ENCODE data around the gene RTP5.
"Not testable (repeated sequence)": the region's sequence is repeated elsewhere in the genome, so short reads cannot be mapped to it uniquely, and the experiment has no call there.

RTP5 gene

DNA sequence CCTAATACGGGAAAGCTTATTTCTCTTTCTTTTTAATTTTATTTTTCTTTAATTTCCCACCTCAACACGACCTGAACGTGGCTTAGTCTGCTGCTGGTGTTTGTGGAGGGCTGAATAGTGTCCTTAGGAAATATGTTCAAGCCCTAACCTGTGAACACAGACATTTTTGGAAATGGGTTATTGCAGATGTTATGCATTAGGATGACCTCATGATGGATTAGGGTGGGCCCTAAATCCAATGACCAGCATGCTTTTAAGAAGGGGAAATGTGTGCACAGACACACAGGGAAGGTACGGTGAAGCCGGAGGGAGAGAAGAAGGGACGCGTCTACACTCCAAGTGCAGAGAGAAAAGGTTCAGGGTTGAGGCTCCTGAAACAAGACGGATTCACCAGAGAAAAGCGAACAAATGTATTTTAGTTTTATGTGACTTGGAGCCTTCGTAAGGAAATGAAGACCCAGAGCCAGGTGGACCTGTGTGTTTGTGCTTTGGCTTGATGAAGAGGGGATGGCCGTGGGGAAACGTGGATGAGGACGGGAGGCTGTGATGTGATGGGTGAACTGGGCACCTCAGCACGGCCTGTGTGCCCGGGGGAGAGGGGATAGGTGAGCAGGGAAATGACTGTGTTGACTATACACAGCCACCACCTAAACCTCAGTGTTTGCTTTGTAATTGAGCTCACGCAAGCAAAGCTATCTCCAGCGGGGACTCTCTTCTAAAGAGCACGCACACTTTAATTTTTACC lies 37.5 kb downstream of the RTP5 start:
- no peak overlapping the region for H3K4me2 ChIP-seq
- no peak for TF ChIP-seq Cebpa-rat (IDR thresholded peaks at IDR 0.05)
- no peak overlapping the region for H3K4me3 ChIP-seq
- no peak overlapping the region for H3K9ac ChIP-seq
- peaks cover 0 to 12% (median 0%) of the 10 kb centered on the region in 11 experiments; a peak in 5 of 22 replicates for H3K27me3 ChIP-seq
- peaks cover 22 to 40% (median 36%) of the 10 kb centered on the region in 11 experiments for H3K9me3 ChIP-seq (replicated peaks in 1 of 11)
- H3K36me3 ChIP-seq: peaks cover 25 to 67% (median 55%) of the 10 kb centered on the region in 11 experiments
- H4K20me1 ChIP-seq: peaks cover 0 to 82% (median 48%) of the 10 kb centered on the region in 11 experiments; a peak in 20 of 22 replicates
- H3K27ac ChIP-seq: no peak overlapping the region
- peaks cover 14 to 45% (median 39%) of the 10 kb centered on the region in 10 experiments for H3K4me1 ChIP-seq

GRCh38 chr2:241907831-241908230 lies 38.3 kb downstream of the RTP5 start:
- not testable (repeated sequence) for H3K4me3 ChIP-seq, H3K27ac ChIP-seq, H3K27me3 ChIP-seq, H3K4me2 ChIP-seq, H3K9ac ChIP-seq
- Histone ChIP-seq H3K9me3 (replicated peaks in 1 of 11) (peaks cover 30 to 48% (median 45%) of the 10 kb centered on the region in 11 experiments), H4K20me1 (peaks cover 0 to 75% (median 42%) of the 10 kb centered on the region in 11 experiments; a peak in 20 of 22 replicates), H3K36me3 (peaks cover 29 to 75% (median 63%) of the 10 kb centered on the region in 11 experiments), H3K4me1 (peaks cover 8 to 37% (median 32%) of the 10 kb centered on the region in 10 experiments)

DNA sequence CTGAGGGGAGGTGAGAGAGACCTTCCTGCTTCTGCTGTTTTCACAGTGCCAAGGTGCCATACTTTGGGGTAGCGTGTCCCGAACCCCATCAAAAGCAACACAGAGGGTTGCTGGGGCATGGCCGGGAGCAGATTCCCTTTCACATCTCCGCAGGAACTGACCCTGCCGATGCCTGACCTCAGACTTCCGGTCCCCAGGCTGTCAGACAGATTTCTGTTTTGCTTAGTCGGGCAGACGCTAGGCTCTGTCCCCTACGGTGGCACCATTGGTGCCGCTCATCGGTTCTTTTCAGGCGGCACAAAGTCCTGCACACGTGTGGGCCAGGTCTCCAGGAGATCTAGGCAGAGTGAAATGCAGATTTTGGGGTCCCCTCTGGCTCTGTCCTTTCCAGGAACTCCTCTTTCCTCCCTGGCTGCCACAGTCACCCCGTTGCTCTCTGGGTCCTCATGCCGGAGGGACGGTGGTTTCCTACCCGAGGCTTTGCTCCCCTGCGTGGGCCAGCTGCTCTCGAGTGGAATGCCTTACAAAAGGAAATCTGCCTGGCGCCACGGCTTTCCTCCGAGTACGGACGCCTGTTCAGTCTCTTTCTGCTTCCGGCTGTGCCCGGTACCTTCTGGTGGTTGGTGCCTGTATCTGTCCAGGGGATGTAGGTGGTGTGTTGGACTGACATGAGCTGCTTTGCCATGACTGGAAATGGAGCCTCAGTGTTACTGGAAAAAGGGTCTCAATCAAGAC lies 39.3 kb downstream of the RTP5 start:
- Histone ChIP-seq H3K36me3 (peaks cover 35 to 84% (median 72%) of the 10 kb centered on the region in 11 experiments), H3K27ac (no peak overlapping the region), H4K20me1 (peaks cover 0 to 65% (median 31%) of the 10 kb centered on the region in 11 experiments; a peak in 19 of 22 replicates), H3K9me3 (replicated peaks in 1 of 11) (peaks cover 41 to 58% (median 55%) of the 10 kb centered on the region in 11 experiments), H3K9ac (no peak overlapping the region), H3K4me3 (no peak overlapping the region), H3K4me2 (no peak overlapping the region), H3K27me3 (no peaks in the 10 kb centered on the region; a peak in 1 of 22 replicates), H3K4me1 (peaks cover 0 to 27% (median 21%) of the 10 kb centered on the region in 10 experiments; a peak in 15 of 20 replicates)
- TF ChIP-seq Cebpa-rat (IDR thresholded peaks at IDR 0.05): no peak

DNA sequence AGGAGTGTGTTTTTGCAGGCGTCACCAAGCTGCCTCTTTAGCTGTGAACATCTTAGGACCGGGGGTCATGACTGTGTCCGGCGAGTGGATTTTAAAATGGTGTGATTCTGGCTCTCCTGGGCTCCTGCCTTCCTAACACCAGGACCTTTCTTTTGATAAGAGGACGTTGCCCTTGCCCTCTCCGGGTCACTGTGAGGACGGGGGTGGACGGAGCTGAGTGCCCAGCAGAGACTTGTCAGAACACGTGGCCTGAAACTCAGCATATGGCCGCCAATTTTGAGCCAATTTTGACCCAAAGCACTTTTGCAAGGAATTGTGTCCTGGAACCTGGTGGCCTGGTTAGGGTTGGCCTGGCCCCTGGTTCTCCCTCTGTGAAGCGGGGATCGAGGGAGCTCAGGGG lies 40.2 kb downstream of the RTP5 start:
- no peak for TF ChIP-seq Cebpa-rat (IDR thresholded peaks at IDR 0.05)
- Histone ChIP-seq H3K27me3 (no peaks in the 10 kb centered on the region; a peak in 1 of 22 replicates), H3K4me1 (peaks cover 0 to 18% (median 12%) of the 10 kb centered on the region in 10 experiments; a peak in 15 of 20 replicates), H3K4me3 (no peak overlapping the region), H3K9ac (no peak overlapping the region), H3K36me3 (peaks cover 35 to 93% (median 82%) of the 10 kb centered on the region in 11 experiments), H3K9me3 (replicated peaks in 1 of 11) (peaks cover 50 to 67% (median 64%) of the 10 kb centered on the region in 11 experiments), H3K4me2 (no peak overlapping the region), H3K27ac (no peak overlapping the region), H4K20me1 (peaks cover 0 to 61% (median 22%) of the 10 kb centered on the region in 11 experiments; a peak in 19 of 22 replicates)

DNA sequence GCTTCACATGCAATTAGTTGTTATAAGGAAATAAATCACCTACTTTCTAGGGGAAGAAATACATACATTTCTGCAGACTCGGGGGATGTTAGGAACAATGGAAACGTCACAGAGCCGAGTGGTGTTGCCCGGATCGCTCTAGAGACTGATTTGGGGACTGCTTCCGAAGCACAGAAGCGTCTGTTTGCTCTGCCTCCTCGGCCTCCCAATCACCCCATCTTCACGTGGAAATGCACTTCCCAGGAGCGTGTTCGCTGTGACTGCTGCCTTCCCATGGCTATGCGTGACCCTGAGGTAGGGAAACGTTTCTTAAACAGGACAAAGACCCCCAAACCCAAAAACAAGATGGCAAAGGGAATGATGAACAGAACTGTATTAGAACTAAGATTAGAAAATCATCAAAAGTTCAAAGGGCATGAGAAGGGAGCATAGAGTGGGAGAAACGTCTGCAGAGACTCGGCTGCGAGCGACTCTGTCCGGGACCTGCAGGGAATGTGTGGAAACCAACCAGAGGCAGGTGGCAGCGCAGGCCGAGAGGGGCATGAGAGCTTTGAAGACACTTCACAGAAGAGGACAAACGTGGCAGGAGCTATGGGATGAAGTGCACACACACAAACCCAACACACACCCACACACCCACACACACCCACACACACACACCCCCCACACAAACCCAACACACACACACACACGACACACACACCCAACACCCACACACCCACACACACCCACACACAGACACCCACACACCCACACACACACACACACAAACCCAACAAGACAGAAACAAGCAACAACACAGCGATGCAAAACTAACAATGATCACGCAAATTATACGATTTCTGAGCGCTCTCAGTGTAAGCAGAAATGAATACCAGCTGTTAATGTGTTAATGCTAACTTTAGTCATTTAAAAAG lies 41.3 kb downstream of the RTP5 start:
- H3K9ac ChIP-seq: no peak overlapping the region
- peaks cover 0 to 7% (median 1%) of the 10 kb centered on the region in 10 experiments; a peak in 10 of 20 replicates for H3K4me1 ChIP-seq
- peaks cover 0 to 50% (median 11%) of the 10 kb centered on the region in 11 experiments; a peak in 14 of 22 replicates for H4K20me1 ChIP-seq
- no peak overlapping the region for H3K4me2 ChIP-seq
- no peak overlapping the region for H3K4me3 ChIP-seq
- no peak overlapping the region for H3K27ac ChIP-seq
- H3K9me3 ChIP-seq (replicated peaks in 1 of 11): peaks cover 60 to 78% (median 75%) of the 10 kb centered on the region in 11 experiments
- H3K27me3 ChIP-seq: no peaks in the 10 kb centered on the region
- TF ChIP-seq Cebpa-rat (IDR thresholded peaks at IDR 0.05): no peak
- peaks cover 35 to 100% (median 92%) of the 10 kb centered on the region in 11 experiments for H3K36me3 ChIP-seq

GRCh38 chr2:241911551-241911950 lies 42.0 kb downstream of the RTP5 start:
- no peak for TF ChIP-seq Cebpa-rat (IDR thresholded peaks at IDR 0.05)
- peaks cover 60 to 82% (median 77%) of the 10 kb centered on the region in 11 experiments for H3K9me3 ChIP-seq (replicated peaks in 1 of 11)
- H3K4me3 ChIP-seq: 0 out of 20 replicates have a peak overlapping the region, but pooled peaks of 1 of the 10 experiments have one; percentile 14
- no peaks in the 10 kb centered on the region for H3K27me3 ChIP-seq
- no peaks in the 10 kb centered on the region for H3K4me1 ChIP-seq
- H3K9ac ChIP-seq: no peak overlapping the region
- peaks cover 0 to 43% (median 4%) of the 10 kb centered on the region in 11 experiments; a peak in 7 of 22 replicates for H4K20me1 ChIP-seq
- peaks cover 35 to 99% (median 88%) of the 10 kb centered on the region in 11 experiments for H3K36me3 ChIP-seq
- no peak overlapping the region for H3K4me2 ChIP-seq
- no peak overlapping the region for H3K27ac ChIP-seq

DNA sequence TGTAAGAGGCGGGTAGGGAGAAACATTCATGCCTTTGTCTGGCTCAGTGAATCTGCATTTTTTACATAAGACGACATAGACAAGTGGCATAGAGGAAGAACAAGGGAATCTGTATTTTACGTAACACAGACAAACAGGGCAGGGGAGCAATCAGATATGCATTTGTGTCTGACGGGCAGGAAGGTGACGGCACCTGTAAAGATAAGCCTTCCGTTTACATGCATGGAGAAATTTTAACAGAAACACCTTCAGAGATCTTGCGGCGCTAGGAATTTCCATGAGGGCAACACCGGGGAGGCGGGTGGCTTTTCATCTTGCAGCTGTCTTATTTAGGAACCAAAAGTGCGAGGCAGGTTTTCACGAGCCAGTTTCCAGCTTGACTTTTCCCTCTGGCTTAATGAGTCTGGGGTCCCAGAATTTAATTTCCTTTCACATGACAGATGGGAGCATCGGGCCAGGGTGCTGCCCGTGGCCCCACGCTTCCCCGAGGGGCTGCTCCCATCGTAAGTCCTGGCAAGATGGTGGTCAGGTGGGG lies 42.6 kb downstream of the RTP5 start:
- H3K27me3 ChIP-seq: no peaks in the 10 kb centered on the region

DNA sequence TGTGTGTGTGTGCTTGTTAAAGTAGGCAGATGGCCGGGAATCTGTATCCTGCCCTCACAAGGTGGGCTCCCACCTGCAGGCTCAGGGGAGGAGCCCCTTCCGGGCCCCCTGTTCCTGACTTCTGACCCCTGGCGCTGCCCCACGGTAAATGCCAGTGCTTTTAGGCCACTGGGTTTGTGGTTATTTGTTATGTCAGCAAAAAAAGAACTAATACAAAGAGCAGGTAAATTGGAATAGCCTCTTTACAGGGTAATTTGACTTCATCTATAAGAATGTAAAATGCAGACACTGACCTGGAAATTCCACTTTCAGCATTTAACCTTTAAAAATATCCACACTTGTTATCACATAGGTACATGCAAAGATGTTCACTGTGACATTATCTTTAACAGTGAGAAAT lies 44.2 kb downstream of the RTP5 start:
- no peak for TF ChIP-seq Cebpa-rat (IDR thresholded peaks at IDR 0.05)
- peaks cover 60 to 82% (median 75%) of the 10 kb centered on the region in 11 experiments for H3K9me3 ChIP-seq (replicated peaks in 1 of 11)
- no peak overlapping the region for H3K27ac ChIP-seq
- no peak overlapping the region for H3K4me3 ChIP-seq
- H3K27me3 ChIP-seq: no peaks in the 10 kb centered on the region
- H3K4me2 ChIP-seq: no peak overlapping the region
- H3K9ac ChIP-seq: no peak overlapping the region
- peaks cover 35 to 87% (median 74%) of the 10 kb centered on the region in 11 experiments for H3K36me3 ChIP-seq
- H4K20me1 ChIP-seq: peaks cover 0 to 22% (median 0%) of the 10 kb centered on the region in 11 experiments; a peak in 2 of 22 replicates
- H3K4me1 ChIP-seq: no peaks in the 10 kb centered on the region

More for the DNA sequence above, 42.6 kb downstream of the RTP5 start:
- Histone ChIP-seq H3K36me3 (peaks cover 35 to 97% (median 87%) of the 10 kb centered on the region in 11 experiments), H3K4me2 (no peak overlapping the region), H4K20me1 (peaks cover 0 to 38% (median 0%) of the 10 kb centered on the region in 11 experiments; a peak in 5 of 22 replicates), H3K4me1 (no peaks in the 10 kb centered on the region), H3K4me3 (peak overlapping the region in 1 of 10 experiments; percentile 14; a peak in 1 of 20 replicates), H3K9ac (no peak overlapping the region), H3K9me3 (replicated peaks in 1 of 11) (peaks cover 60 to 82% (median 77%) of the 10 kb centered on the region in 11 experiments), H3K27ac (no peak overlapping the region)
- TF ChIP-seq Cebpa-rat (IDR thresholded peaks at IDR 0.05): no peak
